Fibroblast of lung (primary cell): Measurements from ENCODE around the gene WEE2.

Source experiments
- CTCF ChIP-seq, 2 donors: IDR thresholded peaks in 1 of 2; conservative IDR thresholded peaks in 1 of 2; 1 replicate in 1 of 2; 2 replicates in 1 of 2; pipeline ENCODE4 v1.5.1; 2011 to 2012; ENCODE audit warnings: low read length in 2 of 2, control low read depth in 1 of 2, inconsistent platforms in 1 of 2, low read depth in 1 of 2, mild to moderate bottlenecking in 1 of 2
- EZH2 ChIP-seq: IDR thresholded peaks from 2 replicates; pipeline ENCODE4 v1.5.1; 2012; ENCODE audit warnings: low read length, control low read depth, mild to moderate bottlenecking; ENCODE audit errors: missing control alignments

GRCh38 chr7:141702047-141702567, 6.0 kb upstream of the WEE2 start, which contains the start of gene DENND11:
- TF ChIP-seq CTCF (conservative IDR thresholded peaks at IDR 0.05 in 1 of 2, IDR thresholded peaks at IDR 0.05 in 1 of 2; ENCODE audit: low read depth in 1 of 2, low read length in 2 of 2) (no peak), EZH2 (no peak)
